ENCODE measurements around the gene LBR. TPM values are rescaled to one million over a fixed set of nuclear protein-coding genes. Genes with fewer than 3 reads are reported as not detected.

Gene LBR
- total and polyA plus RNA-seq, 12 donors: 7.6 to 22.6 (median 10.3) TPM

GRCh38 chr1:225412321-225412720 is 15.5 kb downstream of the LBR start:
- Histone ChIP-seq H3K36me3 (peaks cover 0 to 100% (median 35%) of the 10 kb centered on the region in 9 donors), H3K4me3 (no peak overlapping the region), H3K4me1 (peaks cover 0 to 7% (median 0%) of the 10 kb centered on the region in 9 donors), H3K27ac (no peak overlapping the region), H3K9me3 (no peaks in the 10 kb centered on the region), H3K27me3 (no peaks in the 10 kb centered on the region)
- 93 to 95% methylated on average over 10 of the region's 10 CpGs for whole genome bisulfite sequencing, 2 donors
- TF ChIP-seq CTCF (IDR thresholded peaks at IDR 0.05): no peak
- intact Hi-C loops (cut with DNase I): no loop called here
- DNase-seq (no peak), ATAC-seq (no peak)

GRCh38 chr1:225410036-225410435 is 17.8 kb downstream of the LBR start:
- Histone ChIP-seq H3K36me3 (peaks cover 0 to 100% (median 28%) of the 10 kb centered on the region in 9 donors), H3K27me3 (no peaks in the 10 kb centered on the region), H3K4me3 (no peak overlapping the region), H3K4me1 (peaks cover 0 to 7% (median 0%) of the 10 kb centered on the region in 9 donors), H3K9me3 (no peaks in the 10 kb centered on the region), H3K27ac (no peak overlapping the region)
- DNase-seq (no peak), ATAC-seq (no peak)
- intact Hi-C loops (cut with DNase I): no loop called here
- 82 to 85% methylated on average over 6 of the region's 6 CpGs for WGBS, 2 donors
- no peak for TF ChIP-seq CTCF (IDR thresholded peaks at IDR 0.05)

- peaks cover 0 to 4% (median 0%) of the 10 kb centered on the region in 9 donors for H3K4me1 ChIP-seq
- no peaks in the 10 kb centered on the region for H3K27me3 ChIP-seq
- no peak overlapping the region for H3K4me3 ChIP-seq
- H3K9me3 ChIP-seq: no peaks in the 10 kb centered on the region
- intact Hi-C loops (cut with DNase I): no loop called here
- TF ChIP-seq CTCF (IDR thresholded peaks at IDR 0.05): no peak
- ATAC-seq (no peak), DNase-seq (no peak)
- H3K27ac ChIP-seq: no peak overlapping the region
- 86 to 87% methylated on average over 8 of the region's 8 CpGs for WGBS, 2 donors
- H3K36me3 ChIP-seq: peaks cover 0 to 100% (median 22%) of the 10 kb centered on the region in 9 donors
Measured at GRCh38 chr1:225409051-225409450, 18.8 kb downstream of the LBR start.

- WGBS, 2 donors: 85 to 92% methylated on average over 4 of the region's 4 CpGs
- DNase-seq: no peak
- H3K9me3 ChIP-seq: no peaks in the 10 kb centered on the region
- no peaks in the 10 kb centered on the region for H3K4me1 ChIP-seq
- H3K27me3 ChIP-seq: no peaks in the 10 kb centered on the region
- no peak overlapping the region for H3K4me3 ChIP-seq
- H3K36me3 ChIP-seq: peaks cover 0 to 100% (median 22%) of the 10 kb centered on the region in 9 donors
- TF ChIP-seq CTCF (IDR thresholded peaks at IDR 0.05): no peak
- no peak overlapping the region for H3K27ac ChIP-seq
- intact Hi-C loops (cut with DNase I): no loop called here
- no peak for ATAC-seq
Measured at GRCh38 chr1:225408249-225408648, 19.6 kb downstream of the LBR start.

Measured in heart right ventricle (tissue), 16 donors.